ENCODE measurements around the gene GPC3.
"Not testable (repeated sequence)": the region's sequence is repeated elsewhere in the genome, so short reads cannot be mapped to it uniquely, and the experiment has no call there.

The GPC3 gene

GRCh38 chrX:133991814-133992213 is 6.4 kb upstream of the GPC3 start:
- no peaks in the 10 kb centered on the region for H3K4me1 ChIP-seq (ENCODE audit: insufficient read depth, low read length, severe bottlenecking)
- no peak for TF ChIP-seq CTCF (IDR thresholded peaks at IDR 0.05; ENCODE audit: low read length)
- no peak for TF ChIP-seq EZH2 (IDR thresholded peaks at IDR 0.05; ENCODE audit: borderline replicate concordance, low read length)
- no peak overlapping the region for H3K9ac ChIP-seq (ENCODE audit: low read length)
- no peak overlapping the region for H3K27ac ChIP-seq (ENCODE audit: low read depth, low read length, poor library complexity, severe bottlenecking)
- no peaks in the 10 kb centered on the region for H4K20me1 ChIP-seq (ENCODE audit: insufficient read depth, low read length)
- no peaks in the 10 kb centered on the region for H3K27me3 ChIP-seq (ENCODE audit: insufficient read depth, low read length)
- no peaks in the 10 kb centered on the region for H3F3A ChIP-seq (ENCODE audit: insufficient read depth, low read length)
- H3K9me3 ChIP-seq (ENCODE audit: low read length), result no peaks in the 10 kb centered on the region
- no peak overlapping the region for H3K4me3 ChIP-seq (ENCODE audit: low read depth, low read length, poor library complexity, severe bottlenecking)
- H2AFZ ChIP-seq (ENCODE audit: low read length), result no peak overlapping the region
- H3K79me2 ChIP-seq (ENCODE audit: insufficient read depth, low read length), result no peaks in the 10 kb centered on the region
- no peak overlapping the region for H3K4me2 ChIP-seq (ENCODE audit: low read length)
- no peaks in the 10 kb centered on the region for H3K9me2 ChIP-seq (ENCODE audit: low read depth, low read length)
- H3K36me3 ChIP-seq (ENCODE audit: insufficient read depth, low read length), result no peaks in the 10 kb centered on the region

- not testable (repeated sequence) for H3K9me3 ChIP-seq (ENCODE audit: low read length); H3K79me2 ChIP-seq (ENCODE audit: insufficient read depth, low read length); H3K36me3 ChIP-seq (ENCODE audit: insufficient read depth, low read length); H3K9me2 ChIP-seq (ENCODE audit: low read depth, low read length); H3K4me1 ChIP-seq (ENCODE audit: insufficient read depth, low read length, severe bottlenecking); H3F3A ChIP-seq (ENCODE audit: insufficient read depth, low read length); H3K4me2 ChIP-seq (ENCODE audit: low read length); H3K9ac ChIP-seq (ENCODE audit: low read length); H2AFZ ChIP-seq (ENCODE audit: low read length); H3K27me3 ChIP-seq (ENCODE audit: insufficient read depth, low read length); H4K20me1 ChIP-seq (ENCODE audit: insufficient read depth, low read length); H3K27ac ChIP-seq (ENCODE audit: low read depth, low read length, poor library complexity, severe bottlenecking); H3K4me3 ChIP-seq (ENCODE audit: low read depth, low read length, poor library complexity, severe bottlenecking)
These were observed 5.7 kb upstream of the GPC3 start for GRCh38 chrX:133991057-133991456.

GRCh38 chrX:133989993-133990392 is 4.6 kb upstream of the GPC3 start:
- Histone ChIP-seq H3K36me3 (ENCODE audit: insufficient read depth, low read length) (no peaks in the 10 kb centered on the region), H3K9me3 (ENCODE audit: low read length) (no peaks in the 10 kb centered on the region), H3K9ac (ENCODE audit: low read length) (no peak overlapping the region), H3K27me3 (ENCODE audit: insufficient read depth, low read length) (no peaks in the 10 kb centered on the region), H3K4me1 (ENCODE audit: insufficient read depth, low read length, severe bottlenecking) (no peaks in the 10 kb centered on the region), H3K9me2 (ENCODE audit: low read depth, low read length) (no peaks in the 10 kb centered on the region), H3K27ac (ENCODE audit: low read depth, low read length, poor library complexity, severe bottlenecking) (no peak overlapping the region), H2AFZ (ENCODE audit: low read length) (no peak overlapping the region), H3K4me2 (ENCODE audit: low read length) (no peak overlapping the region), H3K79me2 (ENCODE audit: insufficient read depth, low read length) (no peaks in the 10 kb centered on the region), H4K20me1 (ENCODE audit: insufficient read depth, low read length) (no peaks in the 10 kb centered on the region), H3K4me3 (ENCODE audit: low read depth, low read length, poor library complexity, severe bottlenecking) (no peak overlapping the region), H3F3A (ENCODE audit: insufficient read depth, low read length) (no peaks in the 10 kb centered on the region)
- TF ChIP-seq CTCF (IDR thresholded peaks at IDR 0.05; ENCODE audit: low read length), result no peak
- TF ChIP-seq EZH2 (IDR thresholded peaks at IDR 0.05; ENCODE audit: borderline replicate concordance, low read length), result no peak

DNA sequence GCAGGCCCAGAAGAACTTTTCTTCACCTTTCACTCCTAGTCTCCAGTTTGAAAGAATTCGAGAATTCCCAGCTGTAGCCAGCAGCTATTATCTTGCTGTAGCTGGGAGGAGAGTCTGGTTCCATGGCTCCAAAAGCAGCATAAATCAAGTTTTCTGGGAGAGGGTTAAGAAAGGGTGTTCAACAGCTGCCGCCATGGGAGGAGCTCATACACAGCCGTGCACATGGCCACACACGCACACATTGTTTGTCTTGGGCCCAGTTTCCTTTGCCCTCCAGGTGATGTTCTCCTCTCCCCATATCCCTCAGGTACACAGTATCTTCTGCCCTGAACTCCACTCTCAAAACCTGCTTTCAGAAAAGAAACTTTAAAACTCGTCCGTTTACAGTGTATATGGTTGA is 4.1 kb upstream of the GPC3 start:
- no peaks in the 10 kb centered on the region for H3K9me2 ChIP-seq (ENCODE audit: low read depth, low read length)
- H3K4me2 ChIP-seq (ENCODE audit: low read length), result no peak overlapping the region
- no peaks in the 10 kb centered on the region for H3K9me3 ChIP-seq (ENCODE audit: low read length)
- H3F3A ChIP-seq (ENCODE audit: insufficient read depth, low read length), result no peaks in the 10 kb centered on the region
- H3K79me2 ChIP-seq (ENCODE audit: insufficient read depth, low read length), result no peaks in the 10 kb centered on the region
- no peaks in the 10 kb centered on the region for H3K27me3 ChIP-seq (ENCODE audit: insufficient read depth, low read length)
- no peaks in the 10 kb centered on the region for H4K20me1 ChIP-seq (ENCODE audit: insufficient read depth, low read length)
- TF ChIP-seq CTCF (IDR thresholded peaks at IDR 0.05; ENCODE audit: low read length), result no peak
- no peak for TF ChIP-seq EZH2 (IDR thresholded peaks at IDR 0.05; ENCODE audit: borderline replicate concordance, low read length)
- H3K9ac ChIP-seq (ENCODE audit: low read length), result no peak overlapping the region
- H2AFZ ChIP-seq (ENCODE audit: low read length), result no peak overlapping the region
- H3K4me1 ChIP-seq (ENCODE audit: insufficient read depth, low read length, severe bottlenecking), result no peaks in the 10 kb centered on the region
- H3K36me3 ChIP-seq (ENCODE audit: insufficient read depth, low read length), result no peaks in the 10 kb centered on the region
- no peak overlapping the region for H3K4me3 ChIP-seq (ENCODE audit: low read depth, low read length, poor library complexity, severe bottlenecking)
- H3K27ac ChIP-seq (ENCODE audit: low read depth, low read length, poor library complexity, severe bottlenecking), result no peak overlapping the region
